ENCODE data around the gene LRRC26. TPM values are rescaled to one million over a fixed set of nuclear protein-coding genes. Genes with fewer than 3 reads are reported as not detected.

The LRRC26 gene
- total RNA-seq, 1 experiment from 2014 or later: 2.4 TPM

DNA sequence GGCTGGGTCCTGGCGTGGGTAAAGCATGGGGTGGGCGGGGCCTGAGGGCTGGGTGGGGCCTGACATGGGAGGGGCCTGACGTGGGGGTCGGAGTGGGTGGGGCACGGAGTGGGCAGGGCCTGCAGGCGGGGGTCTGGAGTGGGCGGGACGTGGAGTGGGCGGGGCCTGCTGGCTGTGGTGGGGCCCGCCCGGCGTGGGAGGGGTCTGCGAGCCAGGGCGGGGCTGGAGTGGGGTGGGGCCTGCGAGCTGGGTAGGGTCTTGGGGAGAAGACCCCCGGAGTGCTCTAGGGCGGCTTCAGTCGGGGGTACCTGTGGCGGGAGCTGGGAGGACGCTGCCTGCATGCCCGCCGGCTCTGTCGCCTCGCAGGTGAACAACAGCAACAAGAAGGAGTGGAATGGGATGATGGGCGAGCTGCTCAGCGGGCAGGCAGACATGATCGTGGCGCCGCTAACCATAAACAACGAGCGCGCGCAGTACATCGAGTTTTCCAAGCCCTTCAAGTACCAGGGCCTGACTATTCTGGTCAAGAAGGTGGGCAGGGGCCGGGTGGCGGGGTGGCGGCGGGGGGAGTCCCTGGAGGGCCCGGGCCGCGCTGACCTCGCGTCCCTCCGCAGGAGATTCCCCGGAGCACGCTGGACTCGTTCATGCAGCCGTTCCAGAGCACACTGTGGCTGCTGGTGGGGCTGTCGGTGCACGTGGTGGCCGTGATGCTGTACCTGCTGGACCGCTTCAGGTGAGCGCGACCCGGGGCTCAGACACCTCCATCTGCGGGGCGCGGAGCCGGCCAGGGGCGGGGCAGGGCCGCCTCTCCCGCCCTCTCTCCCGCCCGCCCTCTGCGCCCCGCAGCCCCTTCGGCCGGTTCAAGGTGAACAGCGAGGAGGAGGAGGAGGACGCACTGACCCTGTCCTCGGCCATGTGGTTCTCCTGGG is 8.0 kb downstream of the LRRC26 start:
- peak; percentile 36 for DNase-seq (ENCODE audit: low read depth, low spot score)

More for the DNA sequence above, 8.0 kb downstream of the LRRC26 start:
- Histone ChIP-seq H2AFZ (ENCODE audit: low read depth, low read length, poor library complexity, severe bottlenecking) (no peak overlapping the region), H3K4me3 (replicated peaks in 1 of 2; ENCODE audit: low read depth in 1 of 2, low read length in 2 of 2) (peak overlapping the region; percentile 59 to 70), H3K9me2 (ENCODE audit: insufficient read depth) (no peaks in the 10 kb centered on the region), H4K20me1 (ENCODE audit: insufficient read depth) (no peaks in the 10 kb centered on the region), H3K27ac (ENCODE audit: low read depth, low read length) (peak overlapping the region; percentile 82), H3K79me2 (ENCODE audit: insufficient read depth, low read length) (no peaks in the 10 kb centered on the region), H3K9ac (ENCODE audit: low read length) (peak overlapping the region; percentile 77), H3K36me3 (ENCODE audit: control insufficient read depth in 1 of 2, insufficient read depth in 2 of 2, low read length in 2 of 2) (no peaks in the 10 kb centered on the region), H3K9me3 (ENCODE audit: control insufficient read depth in 1 of 2, insufficient read depth in 1 of 2, low read depth in 1 of 2, low read length in 2 of 2) (no peaks in the 10 kb centered on the region), H3K27me3 (ENCODE audit: insufficient read depth, low read length) (no peaks in the 10 kb centered on the region), H3K4me1 (ENCODE audit: control insufficient read depth in 1 of 2, insufficient read depth in 2 of 2, low read length in 2 of 2) (peaks cover 7 to 52% of the 10 kb centered on the region in 2 experiments; a peak in 3 of 4 replicates), H3K4me2 (ENCODE audit: low read length) (peak overlapping the region; percentile 98)
- TF ChIP-seq EGR1 (IDR thresholded peaks at IDR 0.05; ENCODE audit: low read depth): no peak
- TF ChIP-seq ELF1 (IDR thresholded peaks at IDR 0.05; ENCODE audit: borderline replicate concordance, low read depth): no peak
- TF ChIP-seq, protein P1, sequence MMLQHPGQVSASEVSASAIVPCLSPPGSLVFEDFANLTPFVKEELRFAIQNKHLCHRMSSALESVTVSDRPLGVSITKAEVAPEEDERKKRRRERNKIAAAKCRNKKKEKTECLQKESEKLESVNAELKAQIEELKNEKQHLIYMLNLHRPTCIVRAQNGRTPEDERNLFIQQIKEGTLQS (IDR thresholded peaks at IDR 0.05): no peak
- TF ChIP-seq EZH2phosphoT487 (IDR thresholded peaks at IDR 0.05; ENCODE audit: borderline replicate concordance): no peak
- no peak for TF ChIP-seq POLR2A (IDR thresholded peaks at IDR 0.05; ENCODE audit: borderline replicate concordance, extremely low read depth, insufficient read depth, insufficient read length)
- TF ChIP-seq, protein P2, sequence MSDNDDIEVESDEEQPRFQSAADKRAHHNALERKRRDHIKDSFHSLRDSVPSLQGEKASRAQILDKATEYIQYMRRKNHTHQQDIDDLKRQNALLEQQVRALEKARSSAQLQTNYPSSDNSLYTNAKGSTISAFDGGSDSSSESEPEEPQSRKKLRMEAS (IDR thresholded peaks at IDR 0.05): no peak
- no peak for TF ChIP-seq CEBPB (IDR thresholded peaks at IDR 0.05; ENCODE audit: low read depth)
- TF ChIP-seq, protein P3, sequence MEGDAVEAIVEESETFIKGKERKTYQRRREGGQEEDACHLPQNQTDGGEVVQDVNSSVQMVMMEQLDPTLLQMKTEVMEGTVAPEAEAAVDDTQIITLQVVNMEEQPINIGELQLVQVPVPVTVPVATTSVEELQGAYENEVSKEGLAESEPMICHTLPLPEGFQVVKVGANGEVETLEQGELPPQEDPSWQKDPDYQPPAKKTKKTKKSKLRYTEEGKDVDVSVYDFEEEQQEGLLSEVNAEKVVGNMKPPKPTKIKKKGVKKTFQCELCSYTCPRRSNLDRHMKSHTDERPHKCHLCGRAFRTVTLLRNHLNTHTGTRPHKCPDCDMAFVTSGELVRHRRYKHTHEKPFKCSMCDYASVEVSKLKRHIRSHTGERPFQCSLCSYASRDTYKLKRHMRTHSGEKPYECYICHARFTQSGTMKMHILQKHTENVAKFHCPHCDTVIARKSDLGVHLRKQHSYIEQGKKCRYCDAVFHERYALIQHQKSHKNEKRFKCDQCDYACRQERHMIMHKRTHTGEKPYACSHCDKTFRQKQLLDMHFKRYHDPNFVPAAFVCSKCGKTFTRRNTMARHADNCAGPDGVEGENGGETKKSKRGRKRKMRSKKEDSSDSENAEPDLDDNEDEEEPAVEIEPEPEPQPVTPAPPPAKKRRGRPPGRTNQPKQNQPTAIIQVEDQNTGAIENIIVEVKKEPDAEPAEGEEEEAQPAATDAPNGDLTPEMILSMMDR (IDR thresholded peaks at IDR 0.05 in 2 of 3, conservative IDR thresholded peaks at IDR 0.05 in 1 of 3; ENCODE audit: borderline replicate concordance in 1 of 3, insufficient read depth in 1 of 3, low read depth in 2 of 3, low read length in 2 of 3): no peak
- TF ChIP-seq YY1 (IDR thresholded peaks at IDR 0.05; ENCODE audit: extremely low read depth, insufficient replicate concordance, low read depth, low read length): no peak
- no peak for TF ChIP-seq CBX3 (IDR thresholded peaks at IDR 0.05; ENCODE audit: low read depth)
- TF ChIP-seq ZFX (IDR thresholded peaks at IDR 0.05): no peak
- no peak for TF ChIP-seq TCF7L2 (IDR thresholded peaks at IDR 0.05; ENCODE audit: borderline replicate concordance, extremely low read depth, insufficient read depth, insufficient read length)
- no peak for TF ChIP-seq POLR2AphosphoS5 (IDR thresholded peaks at IDR 0.05; ENCODE audit: low read depth, low read length)
- TF ChIP-seq SP1 (IDR thresholded peaks at IDR 0.05; ENCODE audit: low read depth): no peak
- no peak for TF ChIP-seq EZH2 (IDR thresholded peaks at IDR 0.05)
- TF ChIP-seq FOSL1 (IDR thresholded peaks at IDR 0.05; ENCODE audit: low read depth): no peak
- no peak for TF ChIP-seq SIN3A (IDR thresholded peaks at IDR 0.05; ENCODE audit: low read depth)
- TF ChIP-seq JUND (IDR thresholded peaks at IDR 0.05): no peak
- no peak for TF ChIP-seq RAD21 (IDR thresholded peaks at IDR 0.05; ENCODE audit: low read depth)
- ChIA-PET POLR2A (interaction anchor here (0.7 to 2.5 kb wide), 12 partner anchors 8 to 102 kb away, joined by 3 to 16 read pairs (median 5); partner anchors contain the start of genes ANAPC2, LRRC26, SSNA1 and TUBB4B), RAD21 (ENCODE audit: low non-redundant PET in 1 of 2, low total read pairs in 2 of 2, uncharacterized antibody in 2 of 2, unreplicated experiment in 2 of 2) (interaction anchor here in 1 of 2 experiments (0.7 to 1.0 kb wide), 3 partner anchors 11 to 132 kb away, joined by 3 to 7 read pairs (median 4); no protein-coding TSS in a partner anchor), CTCF (interaction anchor here (1.1 to 1.9 kb wide), 5 partner anchors 10 to 75 kb away, joined by 3 to 15 read pairs (median 7); partner anchors contain the start of gene SSNA1)
- BruUV-seq (replicated peaks): no TSS peak
- intact Hi-C loops (cut with micrococcal nuclease): loop anchor here (2.0 kb wide), 2 partner anchors 43 to 61 kb away; partner anchors contain the start of gene RNF208
- peak; percentile 43 for ATAC-seq

Measured in HCT116 (cell line).